ENCODE data around the gene DAAM2. TPM values are rescaled to one million over a fixed set of nuclear protein-coding genes. Genes with fewer than 3 reads are reported as not detected.

DAAM2 gene
- total and polyA plus RNA-seq, 2 donors (not counting 3 experiments of a cell fraction or from before 2014, with no cell fraction given), result 0.42 to 0.44 TPM

- no peak for TF ChIP-seq MYC (IDR thresholded peaks at IDR 0.05; ENCODE audit: low read depth, low read length)
- no peak for TF ChIP-seq FOS (IDR thresholded peaks at IDR 0.05; ENCODE audit: borderline replicate concordance, insufficient read depth, low read length)
- no peak for TF ChIP-seq EZH2 (IDR thresholded peaks at IDR 0.05; ENCODE audit: borderline replicate concordance, low read depth, low read length, severe bottlenecking)
- no peak for TF ChIP-seq GATA2 (IDR thresholded peaks at IDR 0.05; ENCODE audit: insufficient read depth, insufficient read length, low read depth, low read length)
- TF ChIP-seq POLR2A (IDR thresholded peaks at IDR 0.05; ENCODE audit: low read depth, low read length), result no peak
- TF ChIP-seq CTCF (IDR thresholded peaks at IDR 0.05; ENCODE audit: extremely low read depth in 1 of 2, insufficient read depth in 1 of 2, low read depth in 1 of 2, low read length in 2 of 2), result no peak
- TF ChIP-seq MAX (IDR thresholded peaks at IDR 0.05; ENCODE audit: insufficient read depth, insufficient read length), result no peak
- no peak for TF ChIP-seq POLR2AphosphoS5 (IDR thresholded peaks at IDR 0.05; ENCODE audit: insufficient read depth, low read depth, low read length)
- H3K4me3 ChIP-seq (replicated peaks in 1 of 3; ENCODE audit: insufficient read depth in 1 of 3, low read depth in 1 of 3, low read length in 3 of 3), result no peak overlapping the region
- H3K36me3 ChIP-seq (ENCODE audit: control insufficient read depth in 2 of 2, extremely low read depth in 1 of 2, insufficient read depth in 2 of 2, low read length in 2 of 2), result no peaks in the 10 kb centered on the region
- FAIRE-seq, result no peak
- ChIA-PET POLR2A (no interaction called here), CTCF (no interaction called here)
- no peaks in the 10 kb centered on the region for H3K9me3 ChIP-seq (replicated peaks; ENCODE audit: control insufficient read depth, insufficient read depth, low read length)
- no peaks in the 10 kb centered on the region for H3K9me1 ChIP-seq (replicated peaks; ENCODE audit: control insufficient read depth, extremely low read depth, insufficient read depth, low read length)
- H3K9ac ChIP-seq (replicated peaks; ENCODE audit: extremely low read depth, insufficient read depth, low read length), result no peak overlapping the region
- H3K27ac ChIP-seq (ENCODE audit: insufficient read depth, low read depth, low read length), result no peak overlapping the region
- no peaks in the 10 kb centered on the region for H3K79me2 ChIP-seq (ENCODE audit: control insufficient read depth, insufficient read depth, low read length)
- dilution Hi-C loops (cut with MboI; ENCODE audit: extremely low pct_ligation_motif_present, low sequenced_read_pairs) (no loop called here), intact Hi-C loops (cut with micrococcal nuclease) (no loop called here)
- H3K27me3 ChIP-seq (ENCODE audit: control insufficient read depth in 2 of 2, insufficient read depth in 2 of 2, low read length in 2 of 2), result no peaks in the 10 kb centered on the region
- no peak overlapping the region for H2AFZ ChIP-seq (ENCODE audit: low read depth, low read length)
- no peak overlapping the region for H3K4me2 ChIP-seq (ENCODE audit: insufficient read depth, low read length)
- H3K4me1 ChIP-seq (ENCODE audit: control insufficient read depth, extremely low read depth, insufficient read depth, low read length), result no peaks in the 10 kb centered on the region
- BruUV-seq (replicated peaks), result no TSS peak
- no peak for DNase-seq (ENCODE audit: low read depth, low spot score)
- H4K20me1 ChIP-seq (replicated peaks; ENCODE audit: control insufficient read depth, extremely low read depth, insufficient read depth, low read length), result no peaks in the 10 kb centered on the region
Observed at GRCh38 chr6:39947611-39948068, 155.5 kb downstream of the DAAM2 start.
